ENCODE data around the gene MNX1.
A peak's percentile ranks its signal among the peaks of the same experiment; 100 is the strongest.

Gene MNX1

GRCh38 chr7:157001920-157002818 is 8.3 kb downstream of the MNX1 start:
- DNase-seq, result no peak

GRCh38 chr7:157000741-157001653 is 9.5 kb downstream of the MNX1 start:
- no peak for DNase-seq

- no peak for DNase-seq
Observed at GRCh38 chr7:156999958-157000726, 10.3 kb downstream of the MNX1 start.

- no peak for DNase-seq
Observed at GRCh38 chr7:156998988-156999957, 11.2 kb downstream of the MNX1 start.

- no peak for DNase-seq
Observed at GRCh38 chr7:156994417-156994816, 16.0 kb downstream of the MNX1 start.

GRCh38 chr7:156993925-156994235 is 16.6 kb downstream of the MNX1 start:
- no peak for DNase-seq

GRCh38 chr7:156993021-156993924 is 17.2 kb downstream of the MNX1 start:
- no peak for DNase-seq

GRCh38 chr7:156989766-156990535 is 20.5 kb downstream of the MNX1 start:
- DNase-seq, result no peak

- DNase-seq, result no peak
Observed at GRCh38 chr7:156988343-156989185, 21.9 kb downstream of the MNX1 start.

- no peak for DNase-seq
Observed at GRCh38 chr7:156986378-156986777, 24.1 kb downstream of the MNX1 start.

- DNase-seq, result no peak
Observed at GRCh38 chr7:156985101-156985992, 25.1 kb downstream of the MNX1 start.

- no peak for DNase-seq
Observed at GRCh38 chr7:156984174-156984891, 26.1 kb downstream of the MNX1 start.

- peak; percentile 13 for DNase-seq
Observed at GRCh38 chr7:156979711-156980110, 30.8 kb downstream of the MNX1 start.

GRCh38 chr7:156979007-156979606 is 31.4 kb downstream of the MNX1 start:
- DNase-seq, result no peak

GRCh38 chr7:156975620-156976019 is 34.8 kb downstream of the MNX1 start:
- DNase-seq, result no peak

GRCh38 chr7:156969972-156970420 is 40.5 kb downstream of the MNX1 start:
- no peak for DNase-seq

- DNase-seq, result no peak
Observed at GRCh38 chr7:156968183-156968582, 42.3 kb downstream of the MNX1 start.
